Transverse colon (tissue), 4 donors: ENCODE data around the gene METRNL.

Experiments
- EP300 ChIP-seq: sonication (generic); formaldehyde crosslinking; IDR thresholded peaks from one replicate; pipeline ENCODE4 v1.6.1; 2017; ENCODE audit warnings: antibody characterized with exemption, low read depth
- POLR2A ChIP-seq: fragments of 450-650 bp; IDR thresholded peaks from one replicate; pipeline ENCODE4 v1.6.1; 2016; ENCODE audit warnings: antibody characterized with exemption, mild to moderate bottlenecking, moderate library complexity
- POLR2AphosphoS5 ChIP-seq, 3 donors: sonication (generic); formaldehyde crosslinking; IDR thresholded peaks; one replicate each; pipeline ENCODE4 v1.6.1; 2016; ENCODE audit warnings: antibody characterized with exemption in 3 of 3
- TF ChIP-seq, protein P1 (sequence below), 5 experiments: fragments of 200-600 bp in 3 of 5; fragments of 450-650 bp in 2 of 5; sonication (generic) in 3 of 5; IDR thresholded peaks; 1 replicate in 2 of 5; 2 replicates in 3 of 5; pipeline ENCODE4 v1.5.1; 2016 to 2017; ENCODE audit warnings: antibody characterized with exemption in 5 of 5, inconsistent platforms in 3 of 5, mild to moderate bottlenecking in 2 of 5, moderate library complexity in 1 of 5

DNA sequence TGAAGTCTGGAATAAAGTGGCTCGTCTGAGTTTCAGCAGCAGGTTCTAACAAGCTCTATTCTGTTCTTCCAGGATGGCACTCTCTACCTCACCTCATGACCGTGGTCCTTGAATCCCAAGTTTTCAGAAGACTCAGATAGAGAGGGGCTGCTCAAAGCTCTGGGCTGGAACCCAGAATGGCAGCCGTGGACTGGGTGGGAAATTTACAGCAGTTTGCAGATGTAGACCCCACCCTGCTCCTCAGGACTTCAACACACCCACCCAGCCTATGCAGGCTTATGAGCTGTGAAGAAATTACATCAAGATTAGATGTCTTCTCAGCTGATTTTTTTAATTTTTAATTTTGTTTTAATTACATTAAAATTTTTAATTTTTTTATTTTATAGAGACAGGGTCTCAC lies 59.4 kb downstream of the METRNL start:
- TF ChIP-seq POLR2A (no peak), POLR2AphosphoS5 (IDR thresholded peaks at IDR 0.05) (no peak), EP300 (no peak)
- TF ChIP-seq, protein P1, sequence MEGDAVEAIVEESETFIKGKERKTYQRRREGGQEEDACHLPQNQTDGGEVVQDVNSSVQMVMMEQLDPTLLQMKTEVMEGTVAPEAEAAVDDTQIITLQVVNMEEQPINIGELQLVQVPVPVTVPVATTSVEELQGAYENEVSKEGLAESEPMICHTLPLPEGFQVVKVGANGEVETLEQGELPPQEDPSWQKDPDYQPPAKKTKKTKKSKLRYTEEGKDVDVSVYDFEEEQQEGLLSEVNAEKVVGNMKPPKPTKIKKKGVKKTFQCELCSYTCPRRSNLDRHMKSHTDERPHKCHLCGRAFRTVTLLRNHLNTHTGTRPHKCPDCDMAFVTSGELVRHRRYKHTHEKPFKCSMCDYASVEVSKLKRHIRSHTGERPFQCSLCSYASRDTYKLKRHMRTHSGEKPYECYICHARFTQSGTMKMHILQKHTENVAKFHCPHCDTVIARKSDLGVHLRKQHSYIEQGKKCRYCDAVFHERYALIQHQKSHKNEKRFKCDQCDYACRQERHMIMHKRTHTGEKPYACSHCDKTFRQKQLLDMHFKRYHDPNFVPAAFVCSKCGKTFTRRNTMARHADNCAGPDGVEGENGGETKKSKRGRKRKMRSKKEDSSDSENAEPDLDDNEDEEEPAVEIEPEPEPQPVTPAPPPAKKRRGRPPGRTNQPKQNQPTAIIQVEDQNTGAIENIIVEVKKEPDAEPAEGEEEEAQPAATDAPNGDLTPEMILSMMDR (IDR thresholded peaks at IDR 0.05), result no peak
